A204.1 (cell line): ENCODE measurements around the gene SLFN12.
"Not testable (repeated sequence)": the region's sequence is repeated elsewhere in the genome, so short reads cannot be mapped to it uniquely, and the experiment has no call there.

Experiments
- FAIRE-seq: peaks from 2 replicates; lab custom pipeline; 2012; peaks lifted over from hg19 to GRCh38; lab: Jason Lieb, UNC

Gene SLFN12

DNA sequence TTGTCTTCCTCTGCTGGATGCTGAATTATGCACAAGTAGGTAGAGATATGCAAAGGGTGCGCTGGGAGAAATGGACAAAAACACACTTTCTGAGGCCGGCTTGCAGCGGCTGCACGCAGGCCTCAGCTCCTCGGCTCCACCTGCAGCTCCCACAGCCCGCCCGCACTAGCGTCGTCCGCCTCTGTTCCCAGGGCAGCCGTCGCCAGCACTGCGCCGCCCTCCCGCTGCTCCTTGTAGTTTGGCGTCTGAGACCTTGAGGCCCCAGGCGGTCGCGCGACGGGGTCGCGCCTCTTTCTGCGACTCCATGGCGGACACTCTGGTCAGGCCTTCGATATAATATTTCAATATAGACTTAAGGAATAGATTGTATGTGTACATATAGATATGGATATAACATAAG, 24.8 kb downstream of the SLFN12 start:
- FAIRE-seq: no peak

DNA sequence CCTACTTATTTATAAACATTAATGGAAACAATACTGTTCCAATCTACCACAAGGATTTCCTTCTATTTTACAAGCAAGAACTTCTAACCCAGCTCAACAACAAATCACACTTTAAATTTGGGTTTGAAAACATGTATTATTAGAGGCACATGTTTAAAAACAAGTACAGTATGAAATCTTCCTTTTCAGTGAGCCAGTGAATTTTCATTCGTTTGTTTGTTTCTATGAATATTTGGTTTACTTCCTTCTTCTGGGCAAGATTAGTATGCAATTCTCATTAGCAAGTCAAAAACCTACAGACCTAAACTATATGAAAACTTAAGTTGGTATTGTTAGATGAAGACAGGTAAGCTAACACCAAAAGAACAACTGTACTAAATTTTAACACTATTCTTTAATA, 25.7 kb downstream of the SLFN12 start:
- no peak for FAIRE-seq

- no peak for FAIRE-seq
Measured at GRCh38 chr17:35404360-35404759, 27.9 kb downstream of the SLFN12 start.

GRCh38 chr17:35393783-35394182, 38.5 kb downstream of the SLFN12 start:
- not testable (repeated sequence) for FAIRE-seq

DNA sequence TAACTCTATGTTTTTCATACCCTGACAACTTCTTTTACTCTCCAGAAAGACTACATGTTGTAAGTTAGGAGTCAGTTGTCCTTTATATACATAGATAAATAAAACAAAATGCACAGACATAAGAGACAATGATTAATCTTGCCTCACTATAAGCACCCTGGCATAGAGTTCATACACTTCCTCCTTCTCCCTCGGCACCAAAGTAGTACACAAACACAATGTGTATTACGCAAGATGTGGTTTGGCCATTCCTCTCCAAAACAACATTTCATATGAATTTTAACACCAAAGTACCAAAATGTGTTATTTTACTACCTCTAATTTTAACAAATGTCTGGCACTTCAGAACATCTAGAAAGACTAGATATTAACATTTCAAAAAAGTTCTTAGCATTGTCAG, 41.6 kb downstream of the SLFN12 start:
- no peak for FAIRE-seq

DNA sequence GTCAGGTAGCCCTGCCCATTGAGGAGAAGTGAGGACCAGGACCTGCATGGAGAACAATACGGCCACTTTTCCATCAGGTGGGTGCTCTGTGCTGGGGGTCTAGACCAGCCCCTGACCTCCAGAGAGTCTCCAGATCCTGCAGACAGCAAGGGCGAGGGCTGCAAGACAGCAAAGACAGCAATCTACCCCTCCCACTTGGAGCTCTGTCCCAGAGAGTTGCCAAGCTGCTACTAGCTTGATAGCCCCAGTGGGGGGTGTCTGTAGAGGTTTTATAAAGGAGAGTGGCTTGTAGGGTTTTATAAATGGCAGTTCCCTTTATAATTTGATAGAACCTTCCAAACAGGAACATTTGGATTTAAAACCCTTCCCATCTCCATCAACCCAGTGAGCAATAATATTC, 42.1 kb downstream of the SLFN12 start:
- no peak for FAIRE-seq

GRCh38 chr17:35387496-35387895, 44.8 kb downstream of the SLFN12 start:
- FAIRE-seq: no peak

DNA sequence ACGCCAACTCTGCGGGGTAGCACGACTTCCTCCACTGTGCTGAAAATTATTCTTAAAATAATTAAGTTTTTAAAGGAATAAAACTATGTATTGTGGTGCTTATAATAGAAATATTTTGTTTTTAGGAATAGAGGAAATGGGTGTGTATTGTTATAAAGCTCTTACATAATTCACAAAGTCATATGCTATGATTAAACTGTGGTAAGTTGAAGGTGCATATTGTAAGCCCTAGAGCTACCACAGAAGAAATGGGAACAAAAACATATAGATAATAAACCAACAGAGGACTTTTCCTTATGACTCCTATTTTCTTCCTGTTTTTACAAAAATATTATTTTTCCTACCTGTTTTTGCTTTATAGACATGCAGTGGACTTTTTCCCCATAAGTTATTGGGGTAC, 54.6 kb downstream of the SLFN12 start:
- FAIRE-seq: no peak

DNA sequence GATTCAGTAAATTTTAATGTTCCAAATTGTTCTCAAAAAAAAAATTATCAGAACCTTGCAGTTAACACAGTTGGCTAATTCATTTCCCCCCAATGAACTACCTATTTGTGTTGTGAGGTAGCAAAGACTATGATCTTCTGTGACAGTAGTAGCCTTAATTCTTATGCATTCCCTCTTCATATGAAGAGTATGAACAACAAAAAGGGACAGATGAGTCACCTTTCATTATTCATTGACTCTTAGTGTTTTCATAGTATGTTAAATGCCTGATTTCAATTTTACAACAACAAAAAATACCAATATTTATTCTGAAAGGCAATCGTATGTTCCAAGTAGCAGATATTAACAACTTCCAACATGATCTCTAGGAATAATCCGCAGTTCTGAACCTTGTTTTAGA, 55.2 kb downstream of the SLFN12 start:
- no peak for FAIRE-seq

GRCh38 chr17:35376245-35376644, 56.1 kb downstream of the SLFN12 start:
- FAIRE-seq: no peak

GRCh38 chr17:35374766-35375344, 57.4 kb downstream of the SLFN12 start:
- FAIRE-seq: no peak

- FAIRE-seq: no peak
Measured at GRCh38 chr17:35373984-35374765, 58.1 kb downstream of the SLFN12 start.

- FAIRE-seq: no peak
Measured at GRCh38 chr17:35373534-35373983, 58.7 kb downstream of the SLFN12 start, which contains the start of gene SLFN11. Gene SLFN11 (minus strand): TSS chr17:35373621. CDS start chr17:35363807, 9,814 bp downstream.

GRCh38 chr17:35372846-35373533, 59.3 kb downstream of the SLFN12 start:
- FAIRE-seq: no peak

GRCh38 chr17:35371934-35372333, 60.4 kb downstream of the SLFN12 start:
- no peak for FAIRE-seq

GRCh38 chr17:35368081-35368830, 64.0 kb downstream of the SLFN12 start:
- FAIRE-seq: no peak

DNA sequence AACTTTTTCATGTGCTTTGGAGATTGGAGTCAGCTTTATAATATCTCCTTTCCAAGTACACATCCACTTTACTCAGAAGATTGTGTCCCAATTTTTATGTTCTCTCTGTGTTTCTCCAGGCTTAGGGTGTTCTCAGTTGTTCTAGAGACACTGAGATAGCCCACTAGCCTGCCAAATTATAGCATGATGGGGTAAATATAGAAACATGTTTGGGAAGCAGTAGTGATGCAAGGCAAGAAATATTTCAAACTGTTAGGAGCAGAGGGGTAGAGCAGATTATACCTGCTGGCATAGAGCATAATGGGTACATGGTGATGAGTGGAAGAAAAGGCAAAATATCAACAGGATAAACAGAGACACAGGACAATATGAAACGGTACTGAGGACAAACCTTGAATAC, 71.3 kb downstream of the SLFN12 start:
- FAIRE-seq: no peak
